HepG2 (cell line): Measurements from ENCODE around the gene ABCA2. TPM values are rescaled to one million over a fixed set of nuclear protein-coding genes. Genes with fewer than 3 reads are reported as not detected.

Source experiments
- ATF1 ChIP-seq: IDR thresholded peaks from 2 replicates; pipeline ENCODE4 v1.6.1; 2016; ENCODE audit warnings: mild to moderate bottlenecking, control low read depth
- CAMTA2 ChIP-seq: sonication (generic); formaldehyde crosslinking; IDR thresholded peaks from 2 replicates; pipeline ENCODE4 v1.4.0; 2020; ENCODE audit warnings: mild to moderate bottlenecking, missing genetic modification reagents, borderline replicate concordance
- HHEX ChIP-seq: IDR thresholded peaks from 2 replicates; pipeline ENCODE4 v1.6.1; 2016; ENCODE audit warnings: control low read depth
- HNF1A ChIP-seq, 2 experiments: sonication (generic) in 1 of 2; formaldehyde crosslinking in 1 of 2; IDR thresholded peaks; 2 replicates each; pipeline versions ENCODE4 v1.4.0 to v1.6.1; 2016 to 2020; ENCODE audit warnings: borderline replicate concordance in 1 of 2, low read depth in 1 of 2, mild to moderate bottlenecking in 1 of 2, missing genetic modification reagents in 1 of 2
- KLF11 ChIP-seq: IDR thresholded peaks from 2 replicates; pipeline ENCODE4 v1.6.1; 2016; ENCODE audit warnings: missing compliant biosample characterization
- MIER2 ChIP-seq: IDR thresholded peaks from 2 replicates; pipeline ENCODE4 v1.6.1; 2016; ENCODE audit warnings: missing biosample characterization, missing genetic modification reagents
- MTF1 ChIP-seq: sonication (generic); formaldehyde crosslinking; IDR thresholded peaks from 2 replicates; pipeline ENCODE4 v1.5.0; 2020; ENCODE audit warnings: missing genetic modification reagents
- MXD4 ChIP-seq: IDR thresholded peaks from 2 replicates; pipeline ENCODE4 v1.6.1; 2016; ENCODE audit warnings: mild to moderate bottlenecking, missing biosample characterization, missing genetic modification reagents
- TBX2 ChIP-seq: sonication (generic); formaldehyde crosslinking; IDR thresholded peaks from 2 replicates; pipeline ENCODE4 v1.5.0; 2020; ENCODE audit warnings: missing genetic modification reagents, mild to moderate bottlenecking, borderline replicate concordance
- TERF1 ChIP-seq: sonication (generic); formaldehyde crosslinking; IDR thresholded peaks from 2 replicates; pipeline ENCODE4 v1.8.0; 2022; ENCODE audit warnings: mild to moderate bottlenecking, missing genetic modification reagents, moderate library complexity
- ZNF367 ChIP-seq: sonication (generic); formaldehyde crosslinking; IDR thresholded peaks from 2 replicates; pipeline ENCODE4 v1.4.0; 2020; ENCODE audit warnings: missing genetic modification reagents, borderline replicate concordance
- ZNF383 ChIP-seq: sonication (generic); formaldehyde crosslinking; IDR thresholded peaks from 2 replicates; pipeline ENCODE4 v1.4.0; 2020; ENCODE audit warnings: missing genetic modification reagents, mild to moderate bottlenecking, borderline replicate concordance
- ZNF468 ChIP-seq: sonication (generic); formaldehyde crosslinking; IDR thresholded peaks from 2 replicates; pipeline ENCODE4 v1.8.0; 2022; ENCODE audit warnings: mild to moderate bottlenecking, moderate library complexity, missing genetic modification reagents
- ZNF670 ChIP-seq: sonication (generic); formaldehyde crosslinking; IDR thresholded peaks from 2 replicates; pipeline ENCODE4 v1.8.0; 2022; ENCODE audit warnings: mild to moderate bottlenecking, missing genetic modification reagents, borderline replicate concordance
- ZNF746 ChIP-seq: sonication (generic); formaldehyde crosslinking; IDR thresholded peaks from 2 replicates; pipeline ENCODE4 v1.8.0; 2022; ENCODE audit warnings: mild to moderate bottlenecking, missing genetic modification reagents
- ZNF766 ChIP-seq: sonication (generic); formaldehyde crosslinking; IDR thresholded peaks from 2 replicates; pipeline ENCODE4 v1.5.0; 2020; ENCODE audit warnings: missing genetic modification reagents, borderline replicate concordance
- ZSCAN31 ChIP-seq: sonication (generic); formaldehyde crosslinking; IDR thresholded peaks from 2 replicates; pipeline ENCODE4 v1.5.0; 2020; ENCODE audit warnings: low read depth, mild to moderate bottlenecking, missing genetic modification reagents
- polyA plus RNA-seq, 8 experiments: library from polyadenylated mRNA; depleted of rRNA in 3 of 8; stranded (reverse) in 7 of 8; unstranded in 1 of 8; fragments of >200 nt; fragmentation: Illumina TruSeq in 4 of 8; extraction: Trizol in 4 of 8; gene quantifications; 2 replicates each; pipeline versions ENCODE4 v1.2.1 to v1.2.3, GENCODE V29; 2011 to 2016; ENCODE audit warnings: low read depth in 4 of 8, missing spikeins in 1 of 8, mixed read lengths in 1 of 8; ENCODE audit not compliant: insufficient read depth in 1 of 8
- total RNA-seq, 5 experiments: library from RNA; depleted of rRNA; stranded (reverse); fragments of >200 nt; fragmentation: Illumina TruSeq; extraction: Trizol; gene quantifications; 2 replicates each; pipeline ENCODE4 v1.2.3, GENCODE V29; 2016; ENCODE audit warnings: low read depth in 1 of 5
- TF ChIP-seq, protein P1 (sequence below): sonication (generic); formaldehyde crosslinking; IDR thresholded peaks from 2 replicates; pipeline ENCODE4 v1.4.0; 2020; ENCODE audit warnings: missing genetic modification reagents
- TF ChIP-seq, protein P2 (sequence below): sonication (generic); formaldehyde crosslinking; IDR thresholded peaks from 2 replicates; pipeline ENCODE4 v1.5.1; 2020; ENCODE audit warnings: missing genetic modification reagents, mild to moderate bottlenecking, borderline replicate concordance
- TF ChIP-seq, protein P3 (sequence below): sonication (generic); formaldehyde crosslinking; IDR thresholded peaks from 2 replicates; pipeline ENCODE4 v1.8.0; 2022; ENCODE audit warnings: missing genetic modification reagents, mild to moderate bottlenecking, inconsistent platforms, borderline replicate concordance

The ABCA2 gene
- total and polyA plus RNA-seq, 2 of the 13 experiments (the other 11 are each of a cell fraction or from before 2014, with no cell fraction given) = 2.9 to 19.2 TPM

DNA sequence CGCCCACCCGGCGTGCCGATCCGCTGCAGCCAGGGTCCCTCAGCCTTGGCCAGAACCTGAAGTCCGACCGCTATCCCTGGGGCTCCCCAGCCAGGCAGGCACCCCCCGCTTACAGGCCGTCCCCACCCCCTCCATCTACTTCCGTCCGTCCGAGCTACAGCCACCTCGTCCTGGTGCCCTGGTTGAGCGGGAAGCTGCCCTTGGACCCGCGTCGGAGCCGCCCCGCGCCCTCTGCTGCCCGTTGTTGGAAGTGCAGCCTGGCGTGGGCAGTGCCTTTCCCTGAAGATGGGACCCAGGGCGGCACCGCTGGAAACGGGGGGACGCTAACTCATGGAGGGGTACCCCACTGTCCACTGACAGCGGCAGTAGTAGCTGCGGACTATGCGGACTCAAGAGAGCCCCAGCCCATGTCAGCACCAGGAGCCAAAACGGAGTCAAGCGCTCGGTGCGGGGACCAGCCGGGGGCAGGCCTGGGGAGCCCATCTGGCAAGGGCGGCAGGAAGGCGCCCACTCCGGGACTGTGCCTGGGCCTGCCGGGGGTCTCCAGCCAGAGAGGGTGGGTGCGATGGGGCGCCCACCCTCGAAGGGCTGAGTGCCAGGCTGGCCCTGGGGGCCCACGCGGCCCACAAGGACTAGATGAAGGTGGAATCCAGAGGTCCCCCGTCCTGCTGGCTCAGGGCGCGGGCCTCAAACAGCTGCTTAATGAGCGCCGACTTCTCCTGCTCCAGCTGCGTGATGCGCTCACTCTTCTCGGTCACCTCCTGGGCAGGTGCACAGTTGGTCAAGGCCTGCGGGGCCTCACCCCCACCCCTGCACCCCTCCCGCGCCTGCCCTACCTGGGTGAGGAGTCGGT is 36.2 kb upstream of the ABCA2 start (continued):
- TF ChIP-seq HNF1A (IDR thresholded peaks at IDR 0.05; ENCODE audit: low read depth) (no peak), HNF1A (CRISPR knock-in tag; IDR thresholded peaks at IDR 0.05; ENCODE audit: borderline replicate concordance) (no peak), ZNF670 (CRISPR knock-in tag) (no peak), ZNF468 (CRISPR knock-in tag) (no peak), MIER2 (CRISPR knock-in tag) (peak; percentile 79), MTF1 (CRISPR knock-in tag) (no peak), ZNF383 (no peak), MXD4 (CRISPR knock-in tag) (peak; percentile 59; the same call in 1 of the 2 replicates), TERF1 (CRISPR knock-in tag) (no peak), ZNF367 (no peak), ZNF746 (CRISPR knock-in tag) (no peak), ATF1 (CRISPR knock-in tag) (no peak), ZNF766 (CRISPR knock-in tag) (no peak), ZSCAN31 (CRISPR knock-in tag) (no peak), HHEX (CRISPR knock-in tag) (no peak), CAMTA2 (CRISPR knock-in tag) (no peak), TBX2 (no peak), KLF11 (CRISPR knock-in tag) (no peak)
- TF ChIP-seq, protein P1, sequence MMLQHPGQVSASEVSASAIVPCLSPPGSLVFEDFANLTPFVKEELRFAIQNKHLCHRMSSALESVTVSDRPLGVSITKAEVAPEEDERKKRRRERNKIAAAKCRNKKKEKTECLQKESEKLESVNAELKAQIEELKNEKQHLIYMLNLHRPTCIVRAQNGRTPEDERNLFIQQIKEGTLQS = 0 out of 2 replicates have a peak, but pooled peaks have one; percentile 19
- TF ChIP-seq, protein P2, sequence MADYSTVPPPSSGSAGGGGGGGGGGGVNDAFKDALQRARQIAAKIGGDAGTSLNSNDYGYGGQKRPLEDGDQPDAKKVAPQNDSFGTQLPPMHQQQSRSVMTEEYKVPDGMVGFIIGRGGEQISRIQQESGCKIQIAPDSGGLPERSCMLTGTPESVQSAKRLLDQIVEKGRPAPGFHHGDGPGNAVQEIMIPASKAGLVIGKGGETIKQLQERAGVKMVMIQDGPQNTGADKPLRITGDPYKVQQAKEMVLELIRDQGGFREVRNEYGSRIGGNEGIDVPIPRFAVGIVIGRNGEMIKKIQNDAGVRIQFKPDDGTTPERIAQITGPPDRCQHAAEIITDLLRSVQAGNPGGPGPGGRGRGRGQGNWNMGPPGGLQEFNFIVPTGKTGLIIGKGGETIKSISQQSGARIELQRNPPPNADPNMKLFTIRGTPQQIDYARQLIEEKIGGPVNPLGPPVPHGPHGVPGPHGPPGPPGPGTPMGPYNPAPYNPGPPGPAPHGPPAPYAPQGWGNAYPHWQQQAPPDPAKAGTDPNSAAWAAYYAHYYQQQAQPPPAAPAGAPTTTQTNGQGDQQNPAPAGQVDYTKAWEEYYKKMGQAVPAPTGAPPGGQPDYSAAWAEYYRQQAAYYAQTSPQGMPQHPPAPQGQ (CRISPR knock-in tag) = no peak
- TF ChIP-seq, protein P3, sequence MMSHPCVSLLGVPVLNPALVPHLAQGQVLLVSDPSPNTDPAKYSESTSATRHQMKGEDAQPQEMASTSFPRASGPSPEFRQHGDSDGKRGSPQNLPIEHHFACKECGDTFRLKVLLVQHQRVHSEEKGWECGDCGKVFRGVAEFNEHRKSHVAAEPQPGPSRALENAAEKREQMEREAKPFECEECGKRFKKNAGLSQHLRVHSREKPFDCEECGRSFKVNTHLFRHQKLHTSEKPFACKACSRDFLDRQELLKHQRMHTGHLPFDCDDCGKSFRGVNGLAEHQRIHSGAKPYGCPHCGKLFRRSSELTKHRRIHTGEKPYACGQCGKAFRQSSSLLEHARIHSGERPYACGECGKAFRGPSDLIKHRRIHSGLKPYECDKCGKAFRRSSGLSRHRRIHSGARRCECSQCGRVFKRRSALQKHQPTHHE (CRISPR knock-in tag) = no peak
